HCT116 (cell line): Measurements from ENCODE around the gene MEGF10.

ENCODE experiments used
- CEBPB ChIP-seq: IDR thresholded peaks from 2 replicates; pipeline ENCODE4 v1.6.1; 2012; ENCODE audit warnings: low read depth
- CTCF ChIP-seq, 3 experiments: fragments of 200-600 bp in 1 of 3; sonication (generic) in 1 of 3; IDR thresholded peaks in 2 of 3; conservative IDR thresholded peaks in 1 of 3; 2 replicates each; pipeline ENCODE4 v1.5.1; 2012 to 2017; ENCODE audit warnings: low read depth in 2 of 3, low read length in 2 of 3, antibody characterized with exemption in 1 of 3, borderline replicate concordance in 1 of 3, control low read depth in 1 of 3, mild to moderate bottlenecking in 1 of 3, mixed read lengths in 1 of 3, mixed run types in 1 of 3, moderate library complexity in 1 of 3; ENCODE audit not compliant: insufficient read depth in 1 of 3
- EZH2 ChIP-seq: fragments of 200-600 bp; sonication (generic); IDR thresholded peaks from 2 replicates; pipeline ENCODE4 v1.6.1; 2017; ENCODE audit warnings: antibody characterized with exemption, mixed run types
- EZH2phosphoT487 ChIP-seq: fragments of 200-600 bp; IDR thresholded peaks from 2 replicates; pipeline ENCODE4 v1.6.1; 2018; ENCODE audit warnings: antibody characterized with exemption, borderline replicate concordance
- FOSL1 ChIP-seq: IDR thresholded peaks from 2 replicates; pipeline ENCODE4 v1.6.1; 2012; ENCODE audit warnings: low read depth
- POLR2A ChIP-seq: IDR thresholded peaks from 2 replicates; pipeline ENCODE4 v1.7.0; 2011; ENCODE audit warnings: borderline replicate concordance; ENCODE audit not compliant: insufficient read depth, insufficient read length; ENCODE audit errors: extremely low read depth
- POLR2AphosphoS5 ChIP-seq: IDR thresholded peaks from 2 replicates; pipeline ENCODE4 v1.6.1; 2011; ENCODE audit warnings: mild to moderate bottlenecking, low read depth, low read length, moderate library complexity
- RAD21 ChIP-seq: IDR thresholded peaks from 2 replicates; pipeline ENCODE4 v1.6.1; 2012; ENCODE audit warnings: low read depth, mild to moderate bottlenecking
- TCF7L2 ChIP-seq: IDR thresholded peaks from 2 replicates; pipeline ENCODE4 v1.7.0; 2011; ENCODE audit warnings: borderline replicate concordance, inconsistent platforms; ENCODE audit not compliant: insufficient read depth, insufficient read length; ENCODE audit errors: extremely low read depth
- YY1 ChIP-seq: IDR thresholded peaks from 2 replicates; pipeline ENCODE4 v1.6.1; 2011; ENCODE audit warnings: low read length, low read depth, moderate library complexity, mild to moderate bottlenecking; ENCODE audit not compliant: insufficient replicate concordance; ENCODE audit errors: extremely low read depth

- no peak for TF ChIP-seq CTCF (IDR thresholded peaks at IDR 0.05 in 2 of 3, conservative IDR thresholded peaks at IDR 0.05 in 1 of 3; ENCODE audit: borderline replicate concordance in 1 of 3, insufficient read depth in 1 of 3, low read depth in 2 of 3, low read length in 2 of 3)
- TF ChIP-seq EZH2: no peak
- no peak for TF ChIP-seq TCF7L2
- TF ChIP-seq POLR2A: no peak
- no peak for TF ChIP-seq FOSL1
- TF ChIP-seq CEBPB: no peak
- no peak for TF ChIP-seq POLR2AphosphoS5
- TF ChIP-seq EZH2phosphoT487: no peak
- TF ChIP-seq RAD21: no peak
- no peak for TF ChIP-seq YY1
Measured at GRCh38 chr5:127359502-127359901, 68.9 kb downstream of the MEGF10 start.
